GM12873 (cell line): Measurements from ENCODE around the gene RUNX2.

Source experiments
- CTCF ChIP-seq: IDR thresholded peaks from 2 replicates; pipeline ENCODE4 v1.5.1; 2012; ENCODE audit warnings: low read depth, mild to moderate bottlenecking, moderate library complexity, low read length, control low read depth; ENCODE audit not compliant: insufficient read depth; ENCODE audit errors: missing control alignments

The RUNX2 gene

GRCh38 chr6:45483021-45483420 is 154.9 kb downstream of the RUNX2 start:
- TF ChIP-seq CTCF, result no peak

DNA sequence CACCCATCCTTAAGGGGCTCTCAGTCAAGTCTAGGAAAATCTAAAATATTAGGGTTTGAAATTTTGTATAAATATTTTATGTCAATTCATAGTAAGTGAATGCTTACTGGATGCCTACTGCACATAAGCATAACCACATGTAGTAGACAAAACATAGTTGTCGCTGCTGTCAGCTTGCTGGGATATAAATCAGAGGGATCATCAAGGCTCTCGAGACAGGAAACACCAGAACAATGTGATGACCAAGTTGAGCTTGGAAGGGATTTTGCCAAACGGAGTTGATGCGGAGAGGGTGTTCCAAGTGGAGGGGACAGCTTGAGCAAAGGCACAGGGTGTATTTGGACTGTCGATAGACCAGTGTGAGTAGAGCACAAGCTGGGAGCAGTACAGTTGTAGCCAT is 155.4 kb downstream of the RUNX2 start:
- TF ChIP-seq CTCF, result no peak

GRCh38 chr6:45486736-45487135 is 158.6 kb downstream of the RUNX2 start:
- no peak for TF ChIP-seq CTCF

GRCh38 chr6:45487645-45488044 is 159.5 kb downstream of the RUNX2 start:
- no peak for TF ChIP-seq CTCF

- no peak for TF ChIP-seq CTCF
Measured at GRCh38 chr6:45488269-45488668, 160.1 kb downstream of the RUNX2 start.

DNA sequence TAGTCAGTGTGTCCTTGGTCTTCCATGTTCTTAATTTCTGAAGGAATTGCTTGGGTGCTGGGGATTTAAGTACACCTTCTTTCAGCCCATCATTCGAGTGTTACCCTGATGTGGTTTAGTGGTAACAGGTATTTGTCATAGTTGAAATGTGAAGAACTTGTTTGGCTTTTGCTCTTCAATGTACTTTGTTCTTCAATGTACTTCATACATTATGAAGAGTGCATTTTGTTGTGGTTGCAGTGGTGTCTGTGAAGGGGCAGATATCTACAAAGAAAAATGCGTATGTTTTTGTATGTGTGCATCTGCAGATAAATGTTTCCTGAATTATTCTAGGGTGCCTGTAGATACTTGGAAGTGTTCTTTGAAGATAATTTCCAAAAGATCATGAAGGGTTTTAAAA is 160.8 kb downstream of the RUNX2 start:
- TF ChIP-seq CTCF, result no peak

GRCh38 chr6:45491048-45491735 is 163.1 kb downstream of the RUNX2 start:
- TF ChIP-seq CTCF, result no peak

DNA sequence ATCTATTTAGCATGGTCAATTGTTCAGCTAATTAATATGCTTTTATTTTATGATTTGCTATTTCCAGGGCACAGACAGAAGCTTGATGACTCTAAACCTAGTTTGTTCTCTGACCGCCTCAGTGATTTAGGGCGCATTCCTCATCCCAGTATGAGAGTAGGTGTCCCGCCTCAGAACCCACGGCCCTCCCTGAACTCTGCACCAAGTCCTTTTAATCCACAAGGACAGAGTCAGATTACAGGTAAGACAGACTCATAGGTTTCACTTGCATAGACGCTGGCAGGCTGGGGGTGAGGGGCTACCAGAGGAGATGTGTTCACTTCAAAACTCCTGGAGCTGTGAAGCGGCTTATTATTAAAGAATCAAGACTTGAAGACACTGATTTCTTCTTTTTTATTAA is 163.7 kb downstream of the RUNX2 start:
- TF ChIP-seq CTCF, result no peak
